IPS-NIHi11 (cell line): ENCODE results near the gene SEC23B.
A peak's percentile ranks its signal among the peaks of the same experiment; 100 is the strongest.

Source experiments
- DNase-seq: peaks from one replicate; pipeline ENCODE4 v3.0.0; 2012; ENCODE audit warnings: mixed read lengths, low spot score

The SEC23B gene

GRCh38 chr20:18587665-18588573, 80.2 kb downstream of the SEC23B start, which contains the start of gene DTD1:
Gene DTD1, plus strand, starts transcription at chr20:18588054. Its CDS starts 19 bp downstream, at chr20:18588073.
- DNase-seq = peak; percentile 94

GRCh38 chr20:18588574-18588933, 80.8 kb downstream of the SEC23B start:
- peak; percentile 14 for DNase-seq

GRCh38 chr20:18589941-18590674, 82.4 kb downstream of the SEC23B start:
- no peak for DNase-seq

GRCh38 chr20:18596270-18596669, 88.5 kb downstream of the SEC23B start:
- DNase-seq = no peak

GRCh38 chr20:18609741-18610140, 102.0 kb downstream of the SEC23B start:
- DNase-seq = no peak
